ENCODE data around the gene MAGEA8.

DNA sequence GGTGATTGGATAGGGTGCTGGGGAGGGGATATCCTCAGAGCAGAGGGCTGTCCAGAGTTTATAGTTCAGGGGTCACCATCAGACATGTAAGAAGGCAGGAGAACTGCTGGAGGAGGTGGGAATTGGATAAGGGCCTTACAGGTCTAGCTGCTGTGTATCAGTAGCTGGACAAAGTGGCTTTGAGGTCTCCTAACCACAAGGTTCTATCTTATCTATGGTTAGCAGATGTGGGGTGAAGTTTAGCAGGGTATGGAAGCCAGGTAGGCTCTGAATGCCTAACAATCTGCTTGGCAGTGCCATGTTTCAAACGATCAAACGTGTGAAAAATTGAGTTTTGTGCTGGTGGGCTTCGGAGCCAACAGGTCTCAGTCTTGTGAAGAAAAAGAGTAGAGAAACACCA is 32.1 kb upstream of the MAGEA8 start:
- TF ChIP-seq, protein P1, sequence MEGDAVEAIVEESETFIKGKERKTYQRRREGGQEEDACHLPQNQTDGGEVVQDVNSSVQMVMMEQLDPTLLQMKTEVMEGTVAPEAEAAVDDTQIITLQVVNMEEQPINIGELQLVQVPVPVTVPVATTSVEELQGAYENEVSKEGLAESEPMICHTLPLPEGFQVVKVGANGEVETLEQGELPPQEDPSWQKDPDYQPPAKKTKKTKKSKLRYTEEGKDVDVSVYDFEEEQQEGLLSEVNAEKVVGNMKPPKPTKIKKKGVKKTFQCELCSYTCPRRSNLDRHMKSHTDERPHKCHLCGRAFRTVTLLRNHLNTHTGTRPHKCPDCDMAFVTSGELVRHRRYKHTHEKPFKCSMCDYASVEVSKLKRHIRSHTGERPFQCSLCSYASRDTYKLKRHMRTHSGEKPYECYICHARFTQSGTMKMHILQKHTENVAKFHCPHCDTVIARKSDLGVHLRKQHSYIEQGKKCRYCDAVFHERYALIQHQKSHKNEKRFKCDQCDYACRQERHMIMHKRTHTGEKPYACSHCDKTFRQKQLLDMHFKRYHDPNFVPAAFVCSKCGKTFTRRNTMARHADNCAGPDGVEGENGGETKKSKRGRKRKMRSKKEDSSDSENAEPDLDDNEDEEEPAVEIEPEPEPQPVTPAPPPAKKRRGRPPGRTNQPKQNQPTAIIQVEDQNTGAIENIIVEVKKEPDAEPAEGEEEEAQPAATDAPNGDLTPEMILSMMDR (IDR thresholded peaks at IDR 0.05), result no peak
- no peak for TF ChIP-seq EZH2 (IDR thresholded peaks at IDR 0.05; ENCODE audit: borderline replicate concordance, insufficient read depth, low read depth, low read length, poor library complexity, severe bottlenecking)
